DOHH2 (cell line): ENCODE measurements around the gene ABCC11.

ENCODE experiments used
- H3F3A ChIP-seq: fragments of 200-600 bp; sonication (generic), shearing (Covaris generic); 2 replicates; pipeline ENCODE4 v1.6.0; 2016; ENCODE audit warnings: antibody characterized with exemption, mild to moderate bottlenecking; ENCODE audit not compliant: control insufficient read depth, insufficient read depth
- H3K27ac ChIP-seq: fragments of 200-600 bp; sonication (generic); 2 replicates; pipeline ENCODE4 v1.5.1; 2014; ENCODE audit warnings: low read depth, mild to moderate bottlenecking, low read length, moderate library complexity
- H3K27me3 ChIP-seq: fragments of 200-600 bp; sonication (generic); 2 replicates; pipeline ENCODE4 v1.6.1; 2014; ENCODE audit warnings: mild to moderate bottlenecking, low read length, mixed read lengths; ENCODE audit not compliant: control insufficient read depth
- H3K36me3 ChIP-seq: fragments of 200-600 bp; sonication (generic); 2 replicates; pipeline ENCODE4 v1.6.1; 2014; ENCODE audit warnings: mild to moderate bottlenecking, low read length, moderate library complexity, mixed read lengths; ENCODE audit not compliant: control insufficient read depth
- H3K4me1 ChIP-seq: fragments of 200-600 bp; sonication (generic); 2 replicates; pipeline ENCODE4 v1.6.1; 2014; ENCODE audit warnings: mild to moderate bottlenecking, low read length, mixed read lengths; ENCODE audit not compliant: control insufficient read depth
- H3K4me2 ChIP-seq: fragments of 200-600 bp; sonication (generic); 2 replicates; pipeline ENCODE4 v1.6.0; 2014; ENCODE audit warnings: mild to moderate bottlenecking, low read length, moderate library complexity
- H3K4me3 ChIP-seq: fragments of 200-600 bp; sonication (generic); 2 replicates; pipeline ENCODE4 v1.5.1; 2014; ENCODE audit warnings: mild to moderate bottlenecking, low read length, mixed read lengths
- H3K79me2 ChIP-seq: fragments of 200-600 bp; sonication (generic); 2 replicates; pipeline ENCODE4 v1.6.1; 2014; ENCODE audit warnings: mild to moderate bottlenecking, low read length, mixed read lengths; ENCODE audit not compliant: control insufficient read depth
- H3K9me2 ChIP-seq: fragments of 200-600 bp; sonication (generic); replicated peaks from 2 replicates; pipeline ENCODE4 v1.6.1; 2014; ENCODE audit warnings: mild to moderate bottlenecking, low read length, mixed read lengths; ENCODE audit not compliant: control insufficient read depth
- H3K9me3 ChIP-seq: fragments of 200-600 bp; sonication (generic); 2 replicates; pipeline ENCODE4 v1.6.1; 2014; ENCODE audit warnings: antibody characterized with exemption, low read length, mixed read lengths; ENCODE audit not compliant: control insufficient read depth, insufficient read depth
- H4K20me1 ChIP-seq: fragments of 200-600 bp; sonication (generic); 2 replicates; pipeline ENCODE4 v1.6.0; 2014; ENCODE audit warnings: low read depth, mild to moderate bottlenecking, antibody characterized with exemption, low read length, moderate library complexity; ENCODE audit not compliant: control insufficient read depth, insufficient read depth
- CTCF ChIP-seq: fragments of 200-600 bp; sonication (generic); IDR thresholded peaks from one replicate; pipeline ENCODE4 v1.5.1; 2014; ENCODE audit warnings: antibody characterized with exemption, mild to moderate bottlenecking, low read depth, low read length; ENCODE audit not compliant: poor library complexity, severe bottlenecking
- EZH2phosphoT487 ChIP-seq: fragments of 200-600 bp; sonication (generic); IDR thresholded peaks from 2 replicates; pipeline ENCODE4 v1.6.1; 2017; ENCODE audit warnings: borderline replicate concordance, mild to moderate bottlenecking, antibody characterized with exemption, low read length, moderate library complexity, mixed read lengths

The ABCC11 gene

GRCh38 chr16:48279199-48279598 lies 31.9 kb upstream of the ABCC11 start:
- no peaks in the 10 kb centered on the region for H3K4me1 ChIP-seq
- no peaks in the 10 kb centered on the region for H3K9me2 ChIP-seq
- H3K9me3 ChIP-seq = no peaks in the 10 kb centered on the region
- TF ChIP-seq EZH2phosphoT487 = no peak
- TF ChIP-seq CTCF = no peak
- H3K36me3 ChIP-seq = peaks cover 43% of the 10 kb centered on the region
- H3K27ac ChIP-seq = no peak overlapping the region
- H3K27me3 ChIP-seq = no peaks in the 10 kb centered on the region
- H4K20me1 ChIP-seq = no peaks in the 10 kb centered on the region
- no peaks in the 10 kb centered on the region for H3K79me2 ChIP-seq
- no peaks in the 10 kb centered on the region for H3F3A ChIP-seq
- H3K4me3 ChIP-seq = no peak overlapping the region
- no peak overlapping the region for H3K4me2 ChIP-seq

DNA sequence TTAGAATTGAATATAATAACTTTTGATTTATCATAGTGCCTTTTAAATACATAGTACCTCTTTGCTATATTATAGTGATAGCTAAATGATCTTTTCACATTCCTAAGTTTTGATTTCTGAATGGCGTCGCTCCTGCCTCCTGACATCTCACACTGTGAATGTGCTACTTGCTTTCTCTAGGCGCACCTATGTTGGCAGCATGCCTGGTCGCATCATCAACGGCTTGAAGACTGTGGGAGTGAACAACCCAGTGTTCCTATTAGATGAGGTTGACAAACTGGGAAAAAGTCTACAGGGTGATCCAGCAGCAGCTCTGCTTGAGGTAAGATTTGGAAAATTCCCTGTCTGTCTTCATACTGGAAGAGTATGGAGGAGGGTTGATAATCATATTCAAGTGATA lies 29.8 kb upstream of the ABCC11 start:
- no peak overlapping the region for H3K4me3 ChIP-seq
- no peak overlapping the region for H3K27ac ChIP-seq
- H3K4me1 ChIP-seq = no peaks in the 10 kb centered on the region
- no peaks in the 10 kb centered on the region; the same call in 1 of the 2 replicates for H3F3A ChIP-seq
- TF ChIP-seq CTCF = no peak
- no peak for TF ChIP-seq EZH2phosphoT487
- no peaks in the 10 kb centered on the region for H3K79me2 ChIP-seq
- peaks cover 37% of the 10 kb centered on the region for H3K36me3 ChIP-seq
- H4K20me1 ChIP-seq = no peaks in the 10 kb centered on the region
- no peaks in the 10 kb centered on the region for H3K9me3 ChIP-seq
- no peak overlapping the region for H3K4me2 ChIP-seq
- no peaks in the 10 kb centered on the region for H3K9me2 ChIP-seq
- no peaks in the 10 kb centered on the region for H3K27me3 ChIP-seq

GRCh38 chr16:48276102-48276501 lies 28.8 kb upstream of the ABCC11 start:
- TF ChIP-seq CTCF (no peak), EZH2phosphoT487 (no peak)
- H3K4me2 ChIP-seq = no peak overlapping the region
- peaks cover 38% of the 10 kb centered on the region for H3K36me3 ChIP-seq
- H3K9me3 ChIP-seq = no peaks in the 10 kb centered on the region
- H3K27me3 ChIP-seq = no peaks in the 10 kb centered on the region
- H3K79me2 ChIP-seq = no peaks in the 10 kb centered on the region
- no peaks in the 10 kb centered on the region for H3K4me1 ChIP-seq
- no peaks in the 10 kb centered on the region for H4K20me1 ChIP-seq
- H3K4me3 ChIP-seq = no peak overlapping the region
- H3K27ac ChIP-seq = no peak overlapping the region
- H3K9me2 ChIP-seq = no peaks in the 10 kb centered on the region
- no peaks in the 10 kb centered on the region; the same call in 1 of the 2 replicates for H3F3A ChIP-seq
